Liver (tissue), 9 donors: Measurements from ENCODE around the gene RGS3. TPM values are rescaled to one million over a fixed set of nuclear protein-coding genes. Genes with fewer than 3 reads are reported as not detected.

ENCODE experiments used
- DNase-seq: peaks from one replicate; pipeline ENCODE4 v3.0.0-alpha.2; 2017; ENCODE audit warnings: low spot score
- H3K27ac ChIP-seq, 2 donors: one replicate each; pipeline ENCODE4 v1.7.0; 2013; ENCODE audit warnings: inconsistent platforms in 2 of 2, low read length in 2 of 2, control low read depth in 1 of 2, low read depth in 1 of 2, mild to moderate bottlenecking in 1 of 2
- H3K27me3 ChIP-seq, 4 donors: one replicate each; pipeline versions ENCODE4 v1.6.1 to v1.7.0; 2013; ENCODE audit warnings: low read length in 3 of 4, inconsistent platforms in 1 of 4, mild to moderate bottlenecking in 1 of 4, moderate library complexity in 1 of 4; ENCODE audit not compliant: control insufficient read depth in 4 of 4, insufficient read depth in 4 of 4
- H3K36me3 ChIP-seq, 4 donors: one replicate each; pipeline versions ENCODE4 v1.6.1 to v1.7.0; 2013; ENCODE audit warnings: low read length in 3 of 4, mild to moderate bottlenecking in 3 of 4, low read depth in 1 of 4, moderate library complexity in 1 of 4; ENCODE audit not compliant: control insufficient read depth in 4 of 4, insufficient read depth in 3 of 4
- H3K4me1 ChIP-seq, 4 donors: one replicate each; pipeline versions ENCODE4 v1.6.1 to v1.7.0; 2013; ENCODE audit warnings: low read length in 3 of 4, mild to moderate bottlenecking in 3 of 4, moderate library complexity in 1 of 4; ENCODE audit not compliant: control insufficient read depth in 4 of 4, insufficient read depth in 4 of 4
- H3K4me3 ChIP-seq, 3 donors: one replicate each; pipeline versions ENCODE4 v1.6.1 to v1.7.0; 2013; ENCODE audit warnings: low read length in 3 of 3, control low read depth in 1 of 3, low read depth in 1 of 3, mild to moderate bottlenecking in 1 of 3
- H3K9ac ChIP-seq, 2 donors: one replicate each; pipeline ENCODE4 v1.7.0; 2013; ENCODE audit warnings: low read length in 2 of 2, mild to moderate bottlenecking in 2 of 2, moderate library complexity in 2 of 2, control low read depth in 1 of 2, low read depth in 1 of 2
- H3K9me3 ChIP-seq, 4 donors: one replicate each; pipeline versions ENCODE4 v1.6.1 to v1.7.0; 2013; ENCODE audit warnings: low read length in 3 of 4; ENCODE audit not compliant: control insufficient read depth in 4 of 4
- EGR1 ChIP-seq, 2 donors: IDR thresholded peaks; 2 replicates each; pipeline ENCODE4 v1.6.1; 2016 to 2018; ENCODE audit warnings: antibody characterized with exemption in 2 of 2, low read depth in 2 of 2
- FOXA1 ChIP-seq: IDR thresholded peaks from 2 replicates; pipeline ENCODE4 v1.6.1; 2016; ENCODE audit warnings: antibody characterized with exemption
- FOXA2 ChIP-seq: IDR thresholded peaks from 2 replicates; pipeline ENCODE4 v1.6.1; 2016; ENCODE audit warnings: antibody characterized with exemption
- GABPA ChIP-seq, 2 donors: IDR thresholded peaks in 1 of 2; conservative IDR thresholded peaks in 1 of 2; 2 replicates each; pipeline ENCODE4 v1.6.1; 2016; ENCODE audit warnings: antibody characterized with exemption in 2 of 2, mild to moderate bottlenecking in 1 of 2, moderate library complexity in 1 of 2
- HNF4A ChIP-seq, 2 donors: conservative IDR thresholded peaks; 2 replicates each; pipeline ENCODE4 v1.6.1; 2016; ENCODE audit warnings: antibody characterized with exemption in 2 of 2, mild to moderate bottlenecking in 2 of 2
- HNF4G ChIP-seq: IDR thresholded peaks from 2 replicates; pipeline ENCODE4 v1.6.1; 2016; ENCODE audit warnings: antibody characterized with exemption
- JUND ChIP-seq, 2 donors: IDR thresholded peaks; 2 replicates each; pipeline ENCODE4 v1.6.1; 2016; ENCODE audit warnings: antibody characterized with exemption in 2 of 2
- NR2F2 ChIP-seq: IDR thresholded peaks from 2 replicates; pipeline ENCODE4 v1.6.1; 2016; ENCODE audit warnings: antibody characterized with exemption
- RAD21 ChIP-seq, 2 donors: IDR thresholded peaks; 2 replicates each; pipeline ENCODE4 v1.6.1; 2016; ENCODE audit warnings: antibody characterized with exemption in 2 of 2, mild to moderate bottlenecking in 2 of 2
- RXRA ChIP-seq, 2 donors: IDR thresholded peaks; 2 replicates each; pipeline ENCODE4 v1.6.1; 2017 to 2018; ENCODE audit warnings: antibody characterized with exemption in 2 of 2, mild to moderate bottlenecking in 1 of 2
- SP1 ChIP-seq: IDR thresholded peaks from 2 replicates; pipeline ENCODE4 v1.6.1; 2018; ENCODE audit warnings: antibody characterized with exemption, mild to moderate bottlenecking
- TAF1 ChIP-seq: conservative IDR thresholded peaks from 2 replicates; pipeline ENCODE4 v1.6.1; 2016; ENCODE audit warnings: antibody characterized with exemption, mild to moderate bottlenecking
- YY1 ChIP-seq: IDR thresholded peaks from 2 replicates; pipeline ENCODE4 v1.6.1; 2016; ENCODE audit warnings: antibody characterized with exemption, mild to moderate bottlenecking
- WGBS: extraction: QIAGEN DNeasy Blood & Tissue Kit; methylation state at CpG from one replicate; pipeline ENCODE4 v1.1.7; 2013; 5-methylcytosine and 5-hydroxymethylcytosine counted together
- polyA plus RNA-seq, 2 donors: library from polyadenylated mRNA; stranded (reverse) in 1 of 2; unstranded in 1 of 2; fragments of 200-250 nt in 1 of 2; fragments of >200 nt in 1 of 2; fragmentation: Nextera tagmentation in 1 of 2; extraction: Ambion mirVana in 1 of 2; gene quantifications; one replicate each; pipeline versions ENCODE4 v1.2.1 to v1.2.3, GENCODE V29; 2013 to 2015
- total RNA-seq, 2 donors: library from RNA; depleted of rRNA; stranded (reverse); fragments of >200 nt; gene quantifications; one replicate each; pipeline ENCODE4 v1.2.3, GENCODE V29; 2014
- TF ChIP-seq, protein P1 (sequence below): IDR thresholded peaks from 2 replicates; pipeline ENCODE4 v1.6.1; 2016; ENCODE audit warnings: antibody characterized with exemption
- TF ChIP-seq, protein P2 (sequence below): IDR thresholded peaks from 2 replicates; pipeline ENCODE4 v1.6.1; 2016; ENCODE audit warnings: antibody characterized with exemption
- TF ChIP-seq, protein P3 (sequence below): fragments of 150-350 bp; IDR thresholded peaks from 2 replicates; pipeline ENCODE4 v1.5.1; 2017; ENCODE audit warnings: improper control_type of control experiment, low read depth, low read length; ENCODE audit not compliant: missing input control
- TF ChIP-seq, protein P4 (sequence below): IDR thresholded peaks from 2 replicates; pipeline ENCODE4 v1.6.1; 2016; ENCODE audit warnings: antibody characterized with exemption, mild to moderate bottlenecking
- TF ChIP-seq, protein P5 (sequence below): IDR thresholded peaks from 2 replicates; pipeline ENCODE4 v1.6.1; 2016; ENCODE audit warnings: antibody characterized with exemption
- donor health status: healthy.
- donor health status: healthy.
- donor health status: healthy.
- donor health status: healthy.
- donor health status: healthy.

The RGS3 gene
- total and polyA plus RNA-seq, 4 donors: 13.0 to 65.0 (median 28.3) TPM

DNA sequence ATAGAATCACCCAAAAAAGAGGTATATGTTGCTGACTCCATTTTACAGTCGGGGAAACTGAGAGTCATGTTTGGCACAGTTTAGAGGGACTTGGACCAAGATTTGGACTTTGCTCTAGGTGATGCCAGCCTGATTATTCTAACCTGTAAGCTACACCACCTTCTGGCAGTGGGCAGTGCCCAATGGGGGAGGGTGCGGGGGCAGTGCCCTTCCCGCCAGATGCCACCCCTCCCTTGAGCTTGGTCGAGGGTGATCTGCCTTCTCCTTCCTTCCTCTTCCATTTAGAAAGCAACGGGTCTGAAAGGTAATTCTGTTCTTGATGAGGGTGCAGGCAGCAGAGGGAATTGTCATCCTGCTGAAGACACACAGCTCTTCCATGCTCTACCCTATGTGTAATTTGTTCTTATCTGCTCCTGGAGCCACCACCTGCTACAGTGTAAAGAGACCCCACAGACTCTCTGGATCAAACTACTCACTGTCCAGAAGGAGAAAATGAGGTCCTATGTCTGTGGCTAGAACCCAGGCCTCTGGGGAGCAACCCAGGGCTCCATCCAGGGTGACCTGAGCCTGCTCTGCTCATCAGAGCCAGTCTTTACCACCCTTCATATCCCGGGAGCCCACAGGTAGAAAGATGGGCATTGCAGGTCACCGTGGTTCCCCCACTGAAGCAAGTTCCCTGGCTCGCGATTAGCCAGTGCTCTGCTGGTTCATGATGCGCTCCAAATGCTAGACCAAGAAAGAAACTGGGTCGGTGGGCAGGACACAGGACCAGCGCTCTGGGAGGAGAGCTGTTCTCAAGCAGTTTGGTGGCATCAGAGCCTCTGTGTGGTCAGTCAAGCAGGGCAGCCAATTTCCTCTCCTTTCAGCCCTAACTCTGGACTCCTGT lies 156.2 kb downstream of the RGS3 start:
- Histone ChIP-seq H3K4me3 (no peak overlapping the region), H3K9me3 (no peaks in the 10 kb centered on the region), H3K27ac (peak overlapping the region; percentile 65 to 68), H3K27me3 (no peaks in the 10 kb centered on the region), H3K4me1 (peaks cover 18 to 35% (median 25%) of the 10 kb centered on the region in 4 donors), H3K36me3 (no peaks in the 10 kb centered on the region), H3K9ac (peak overlapping the region in 1 of 2 donors; percentile 67)
- 51% methylated on average over 12 of the region's 12 CpGs for WGBS
- no peak for DNase-seq
- TF ChIP-seq HNF4G: peak; percentile 59
- TF ChIP-seq, protein P1, sequence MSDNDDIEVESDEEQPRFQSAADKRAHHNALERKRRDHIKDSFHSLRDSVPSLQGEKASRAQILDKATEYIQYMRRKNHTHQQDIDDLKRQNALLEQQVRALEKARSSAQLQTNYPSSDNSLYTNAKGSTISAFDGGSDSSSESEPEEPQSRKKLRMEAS: peak; percentile 76
- no peak for TF ChIP-seq NR2F2
- peak; percentile 86 for TF ChIP-seq SP1
- no peak for TF ChIP-seq FOXA1
- peak in 1 of 2 donors; percentile 69 for TF ChIP-seq JUND (IDR thresholded peaks at IDR 0.05)
- peak; percentile 50 for TF ChIP-seq YY1
- peak; percentile 90 to 95 for TF ChIP-seq HNF4A (conservative IDR thresholded peaks at IDR 0.05)
- peak; percentile 14 to 34 for TF ChIP-seq RAD21 (IDR thresholded peaks at IDR 0.05)
- TF ChIP-seq EGR1 (IDR thresholded peaks at IDR 0.05; ENCODE audit: low read depth in 2 of 2): peak in 1 of 2 donors; percentile 50
- TF ChIP-seq, protein P2, sequence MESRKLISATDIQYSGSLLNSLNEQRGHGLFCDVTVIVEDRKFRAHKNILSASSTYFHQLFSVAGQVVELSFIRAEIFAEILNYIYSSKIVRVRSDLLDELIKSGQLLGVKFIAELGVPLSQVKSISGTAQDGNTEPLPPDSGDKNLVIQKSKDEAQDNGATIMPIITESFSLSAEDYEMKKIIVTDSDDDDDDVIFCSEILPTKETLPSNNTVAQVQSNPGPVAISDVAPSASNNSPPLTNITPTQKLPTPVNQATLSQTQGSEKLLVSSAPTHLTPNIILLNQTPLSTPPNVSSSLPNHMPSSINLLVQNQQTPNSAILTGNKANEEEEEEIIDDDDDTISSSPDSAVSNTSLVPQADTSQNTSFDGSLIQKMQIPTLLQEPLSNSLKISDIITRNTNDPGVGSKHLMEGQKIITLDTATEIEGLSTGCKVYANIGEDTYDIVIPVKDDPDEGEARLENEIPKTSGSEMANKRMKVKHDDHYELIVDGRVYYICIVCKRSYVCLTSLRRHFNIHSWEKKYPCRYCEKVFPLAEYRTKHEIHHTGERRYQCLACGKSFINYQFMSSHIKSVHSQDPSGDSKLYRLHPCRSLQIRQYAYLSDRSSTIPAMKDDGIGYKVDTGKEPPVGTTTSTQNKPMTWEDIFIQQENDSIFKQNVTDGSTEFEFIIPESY: peak; percentile 51
- no peak for TF ChIP-seq FOXA2
- TF ChIP-seq GABPA (IDR thresholded peaks at IDR 0.05 in 1 of 2, conservative IDR thresholded peaks at IDR 0.05 in 1 of 2): no peak
- no peak for TF ChIP-seq TAF1
- TF ChIP-seq, protein P3, sequence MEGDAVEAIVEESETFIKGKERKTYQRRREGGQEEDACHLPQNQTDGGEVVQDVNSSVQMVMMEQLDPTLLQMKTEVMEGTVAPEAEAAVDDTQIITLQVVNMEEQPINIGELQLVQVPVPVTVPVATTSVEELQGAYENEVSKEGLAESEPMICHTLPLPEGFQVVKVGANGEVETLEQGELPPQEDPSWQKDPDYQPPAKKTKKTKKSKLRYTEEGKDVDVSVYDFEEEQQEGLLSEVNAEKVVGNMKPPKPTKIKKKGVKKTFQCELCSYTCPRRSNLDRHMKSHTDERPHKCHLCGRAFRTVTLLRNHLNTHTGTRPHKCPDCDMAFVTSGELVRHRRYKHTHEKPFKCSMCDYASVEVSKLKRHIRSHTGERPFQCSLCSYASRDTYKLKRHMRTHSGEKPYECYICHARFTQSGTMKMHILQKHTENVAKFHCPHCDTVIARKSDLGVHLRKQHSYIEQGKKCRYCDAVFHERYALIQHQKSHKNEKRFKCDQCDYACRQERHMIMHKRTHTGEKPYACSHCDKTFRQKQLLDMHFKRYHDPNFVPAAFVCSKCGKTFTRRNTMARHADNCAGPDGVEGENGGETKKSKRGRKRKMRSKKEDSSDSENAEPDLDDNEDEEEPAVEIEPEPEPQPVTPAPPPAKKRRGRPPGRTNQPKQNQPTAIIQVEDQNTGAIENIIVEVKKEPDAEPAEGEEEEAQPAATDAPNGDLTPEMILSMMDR: no peak
- peak; percentile 78 to 92 for TF ChIP-seq RXRA (IDR thresholded peaks at IDR 0.05)
- TF ChIP-seq, protein P4, sequence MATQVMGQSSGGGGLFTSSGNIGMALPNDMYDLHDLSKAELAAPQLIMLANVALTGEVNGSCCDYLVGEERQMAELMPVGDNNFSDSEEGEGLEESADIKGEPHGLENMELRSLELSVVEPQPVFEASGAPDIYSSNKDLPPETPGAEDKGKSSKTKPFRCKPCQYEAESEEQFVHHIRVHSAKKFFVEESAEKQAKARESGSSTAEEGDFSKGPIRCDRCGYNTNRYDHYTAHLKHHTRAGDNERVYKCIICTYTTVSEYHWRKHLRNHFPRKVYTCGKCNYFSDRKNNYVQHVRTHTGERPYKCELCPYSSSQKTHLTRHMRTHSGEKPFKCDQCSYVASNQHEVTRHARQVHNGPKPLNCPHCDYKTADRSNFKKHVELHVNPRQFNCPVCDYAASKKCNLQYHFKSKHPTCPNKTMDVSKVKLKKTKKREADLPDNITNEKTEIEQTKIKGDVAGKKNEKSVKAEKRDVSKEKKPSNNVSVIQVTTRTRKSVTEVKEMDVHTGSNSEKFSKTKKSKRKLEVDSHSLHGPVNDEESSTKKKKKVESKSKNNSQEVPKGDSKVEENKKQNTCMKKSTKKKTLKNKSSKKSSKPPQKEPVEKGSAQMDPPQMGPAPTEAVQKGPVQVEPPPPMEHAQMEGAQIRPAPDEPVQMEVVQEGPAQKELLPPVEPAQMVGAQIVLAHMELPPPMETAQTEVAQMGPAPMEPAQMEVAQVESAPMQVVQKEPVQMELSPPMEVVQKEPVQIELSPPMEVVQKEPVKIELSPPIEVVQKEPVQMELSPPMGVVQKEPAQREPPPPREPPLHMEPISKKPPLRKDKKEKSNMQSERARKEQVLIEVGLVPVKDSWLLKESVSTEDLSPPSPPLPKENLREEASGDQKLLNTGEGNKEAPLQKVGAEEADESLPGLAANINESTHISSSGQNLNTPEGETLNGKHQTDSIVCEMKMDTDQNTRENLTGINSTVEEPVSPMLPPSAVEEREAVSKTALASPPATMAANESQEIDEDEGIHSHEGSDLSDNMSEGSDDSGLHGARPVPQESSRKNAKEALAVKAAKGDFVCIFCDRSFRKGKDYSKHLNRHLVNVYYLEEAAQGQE: peak; percentile 35
- TF ChIP-seq, protein P5, sequence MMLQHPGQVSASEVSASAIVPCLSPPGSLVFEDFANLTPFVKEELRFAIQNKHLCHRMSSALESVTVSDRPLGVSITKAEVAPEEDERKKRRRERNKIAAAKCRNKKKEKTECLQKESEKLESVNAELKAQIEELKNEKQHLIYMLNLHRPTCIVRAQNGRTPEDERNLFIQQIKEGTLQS: no peak
